GM18867 (cell line): Measurements from ENCODE around the gene SCTR.
A peak's percentile ranks its signal among the peaks of the same experiment; 100 is the strongest.

Experiments used
- ATAC-seq: cut with Tn5 transposase; IDR thresholded peaks from one replicate; pipeline ENCODE4 v1.9.1; 2021; ENCODE audit warnings: mild to moderate bottlenecking, moderate library complexity; ENCODE audit not compliant: unreplicated experiment

The SCTR gene

DNA sequence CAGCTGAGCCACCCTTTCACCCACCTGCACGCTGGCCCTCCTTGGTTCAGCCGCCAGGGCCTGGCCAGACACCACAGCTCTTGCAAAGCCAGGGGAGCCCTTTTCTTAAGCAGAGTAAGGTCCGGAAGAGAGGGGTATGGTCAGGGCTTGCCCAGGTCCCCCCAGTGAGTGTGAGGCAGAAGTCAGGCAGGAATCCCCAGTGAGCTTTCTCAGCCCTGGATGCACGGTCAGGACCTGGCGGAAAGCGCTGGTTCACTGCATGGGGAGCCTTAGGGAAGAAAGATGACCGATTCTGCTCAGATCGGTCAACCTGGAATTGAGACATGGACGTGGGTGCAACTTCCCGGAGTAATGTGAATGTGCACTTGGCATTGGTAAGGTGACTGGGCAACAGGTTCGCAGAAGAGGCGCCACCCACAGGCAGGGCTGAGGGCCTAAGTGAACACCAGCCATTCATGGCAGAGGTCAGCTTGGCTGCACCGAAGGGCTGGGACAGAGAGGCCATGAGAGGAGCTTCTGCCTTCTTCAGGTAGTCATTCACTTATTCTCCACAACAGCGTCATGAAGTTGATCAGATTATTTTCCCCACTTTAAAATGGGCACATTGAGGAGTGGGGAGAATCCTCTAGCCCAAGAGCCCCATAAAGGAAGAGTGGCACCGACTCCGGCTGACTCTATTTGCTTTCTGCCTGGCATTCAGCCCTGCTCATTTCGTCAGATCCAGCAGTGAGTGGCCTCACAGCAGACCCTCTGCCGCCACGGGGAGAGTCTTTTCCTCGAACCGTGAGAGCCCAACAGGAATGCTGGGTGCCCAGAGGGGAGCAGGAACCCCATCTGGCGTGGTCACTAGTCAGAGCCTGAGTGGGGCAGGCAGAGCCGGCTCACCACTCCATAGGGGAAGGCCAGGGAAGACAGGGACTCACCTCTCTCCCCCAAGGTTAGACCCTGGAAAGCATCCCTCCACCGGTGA, 35.8 kb downstream of the SCTR start:
- no peak for ATAC-seq

DNA sequence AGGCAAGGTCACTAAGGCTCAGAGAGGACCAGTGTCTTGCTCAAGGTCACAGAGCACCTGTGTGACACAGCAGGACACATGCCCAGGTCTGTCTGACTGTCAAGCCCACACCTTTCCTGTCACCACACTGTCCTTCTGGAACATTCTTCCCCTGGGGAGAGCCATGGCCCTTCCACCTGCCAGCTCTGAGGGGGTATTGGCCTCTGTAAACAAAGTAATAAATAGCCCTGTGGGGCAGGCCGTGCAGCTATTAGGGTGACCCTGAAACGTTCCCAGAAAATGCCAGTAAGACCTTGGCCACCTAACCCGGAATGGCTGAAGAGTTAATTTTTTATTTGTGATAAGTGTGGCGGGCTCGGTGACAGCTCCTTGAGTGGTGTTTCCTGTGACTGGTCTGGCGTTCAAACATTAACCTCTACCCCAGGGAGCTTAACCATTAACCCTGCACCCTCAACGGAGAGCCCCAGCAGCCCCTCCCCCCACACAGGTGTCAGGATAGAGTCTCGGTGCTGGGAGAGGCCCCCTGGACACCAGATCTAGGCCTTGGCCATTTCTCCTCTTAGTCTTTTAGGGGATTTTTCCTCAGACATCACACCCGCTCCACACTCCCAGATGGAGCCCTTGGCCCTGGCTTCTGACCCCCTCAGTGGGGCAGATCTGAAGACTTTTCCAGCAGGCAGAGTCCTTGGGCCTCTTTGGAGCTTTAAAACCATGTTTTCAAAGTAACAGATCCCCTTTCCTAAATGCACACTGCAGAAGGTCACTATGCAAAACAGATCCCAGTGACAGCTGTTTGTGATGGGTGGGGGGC, 36.6 kb downstream of the SCTR start:
- peak; percentile 83 for ATAC-seq

DNA sequence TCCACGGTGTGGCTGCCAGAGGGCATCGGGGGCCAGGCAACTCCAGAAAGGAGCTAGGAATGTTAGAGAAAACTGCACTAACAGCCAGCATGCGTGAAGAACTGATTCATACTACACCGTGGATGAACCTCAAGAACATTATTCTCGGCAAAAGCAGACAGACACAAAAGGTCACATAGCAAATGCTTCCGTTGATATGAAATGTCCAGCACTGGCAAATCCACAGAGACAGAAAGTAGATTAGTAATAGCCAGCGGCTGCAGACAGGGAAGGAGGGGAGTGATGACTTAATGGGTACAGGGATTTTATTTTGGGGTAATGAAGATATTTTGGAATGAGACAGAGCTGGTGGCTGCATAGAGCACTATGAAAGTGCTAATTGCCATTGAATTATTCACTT, 37.4 kb downstream of the SCTR start:
- no peak for ATAC-seq

DNA sequence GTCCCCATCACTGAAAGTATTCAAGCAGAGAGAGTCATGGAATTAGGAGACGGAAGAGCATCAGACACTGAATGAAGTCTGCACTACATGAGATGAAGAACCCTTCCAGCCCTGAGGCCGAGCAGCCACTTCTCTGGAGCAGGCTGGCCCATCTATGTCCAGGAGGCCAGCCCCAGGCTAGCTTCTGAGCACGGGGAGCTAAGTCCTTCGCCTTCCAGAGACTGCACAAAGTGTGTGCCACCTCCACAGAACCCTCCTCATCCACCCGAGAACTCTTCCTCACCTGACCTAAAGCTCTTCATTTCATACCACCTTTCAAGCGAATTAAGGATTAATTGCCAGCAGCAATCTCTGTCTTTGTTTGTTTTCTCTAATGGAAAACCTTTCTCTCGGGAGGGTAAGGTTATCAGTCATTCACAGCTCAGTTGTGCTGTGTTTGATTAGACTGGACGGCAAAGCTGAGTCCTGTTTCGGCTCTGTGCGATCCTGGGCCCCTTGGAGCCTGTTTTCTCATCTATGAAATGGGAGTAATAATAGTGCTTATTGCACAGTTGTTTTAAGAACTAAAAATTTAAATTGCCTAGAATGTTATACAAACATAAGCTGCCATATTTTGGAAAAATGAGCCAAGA, 38.0 kb downstream of the SCTR start:
- no peak for ATAC-seq

DNA sequence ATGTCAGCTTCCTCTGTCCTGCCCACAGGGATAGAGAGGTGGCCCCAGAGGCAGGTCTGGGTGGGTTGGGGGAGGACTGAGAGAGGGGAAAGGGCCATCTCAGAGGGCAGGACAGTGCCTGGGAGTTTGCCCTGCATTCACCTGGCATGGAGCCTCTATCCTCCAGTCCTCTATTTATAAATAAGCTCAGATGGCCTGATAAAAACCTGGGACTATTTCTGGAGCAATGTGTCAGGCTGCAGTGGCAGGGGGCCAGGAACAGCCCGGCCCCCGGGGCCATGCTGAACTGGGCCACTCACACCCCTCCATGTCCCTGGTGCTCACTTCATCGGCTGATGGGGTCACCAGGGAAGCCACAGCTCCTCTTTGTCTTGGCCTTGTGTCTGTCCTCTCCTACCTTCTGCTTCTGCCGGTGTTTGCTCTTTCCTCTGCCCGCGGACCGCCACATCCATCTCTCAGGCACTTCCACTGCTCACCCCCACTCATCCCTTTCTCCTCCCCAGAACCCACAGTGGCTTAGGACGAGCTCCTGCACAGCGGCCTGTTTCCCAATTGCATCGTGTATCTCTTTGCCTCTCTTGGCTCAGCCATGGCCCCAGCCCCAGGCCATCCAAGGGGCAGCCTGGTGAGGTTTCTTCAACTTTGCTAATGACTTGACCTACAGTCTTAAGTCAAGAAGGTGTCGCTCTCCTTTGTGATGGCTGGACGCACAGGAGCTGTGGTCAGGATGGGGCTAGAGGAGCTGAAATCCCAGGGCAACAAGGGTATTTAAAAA, 38.8 kb downstream of the SCTR start:
- ATAC-seq, result no peak

DNA sequence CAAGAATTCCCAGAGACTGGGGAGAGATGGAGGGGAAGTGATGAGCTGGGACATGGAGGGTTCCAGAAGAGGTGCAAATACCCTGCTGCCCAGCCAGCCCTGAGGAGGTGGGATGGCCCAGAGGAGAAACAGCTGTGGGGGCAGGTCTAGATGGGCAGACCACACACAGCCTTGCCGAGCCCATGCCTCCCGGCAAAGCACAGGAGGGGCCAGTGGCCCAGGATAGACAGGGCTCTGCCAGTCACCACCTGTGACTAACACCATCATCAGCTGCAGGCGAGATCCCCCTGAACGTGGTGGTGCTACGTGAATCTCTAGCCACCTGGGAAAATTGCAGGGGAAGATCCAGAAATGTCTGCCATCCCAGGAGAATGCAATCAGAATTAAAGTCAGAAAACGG, 39.4 kb downstream of the SCTR start:
- ATAC-seq, result no peak

DNA sequence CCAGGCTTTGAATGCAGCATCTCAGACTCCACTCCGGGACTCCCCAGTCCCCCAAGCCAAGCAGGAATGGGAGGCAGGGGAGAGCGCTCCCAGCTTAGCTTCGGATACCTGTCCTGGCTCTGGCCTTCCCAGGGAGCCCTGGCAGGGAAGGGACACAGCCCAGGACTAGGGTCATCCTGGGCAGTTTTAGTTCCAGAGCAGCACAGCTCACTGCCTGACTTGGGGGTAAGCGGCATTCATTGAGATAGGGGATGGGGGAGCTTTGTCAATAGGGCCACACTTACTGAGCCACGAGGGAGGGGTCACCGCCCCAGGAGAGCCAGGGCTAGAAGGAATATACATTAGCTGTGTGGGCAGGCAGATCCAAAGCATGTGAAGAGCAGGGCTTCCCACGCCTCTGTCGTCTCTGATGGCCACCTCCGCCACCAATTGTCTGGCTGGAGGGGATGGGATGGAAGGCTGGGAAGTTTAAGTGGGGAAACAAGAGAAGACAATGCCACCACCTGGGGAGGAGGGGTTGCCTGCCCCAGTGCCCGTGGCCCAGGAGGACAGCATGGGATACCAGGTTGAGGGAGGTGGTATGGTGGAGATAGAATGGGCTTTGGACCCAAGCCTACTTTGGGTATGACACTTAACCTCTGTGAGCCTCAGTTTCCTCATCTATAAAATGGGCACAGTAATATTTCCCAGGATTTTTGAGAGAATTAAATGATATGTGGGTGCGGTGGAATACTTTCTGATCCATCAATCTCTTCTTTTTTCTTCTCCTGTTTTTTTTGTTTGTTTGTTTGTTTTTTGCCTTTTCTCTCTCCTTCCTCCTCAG, 40.2 kb downstream of the SCTR start:
- ATAC-seq, result no peak

DNA sequence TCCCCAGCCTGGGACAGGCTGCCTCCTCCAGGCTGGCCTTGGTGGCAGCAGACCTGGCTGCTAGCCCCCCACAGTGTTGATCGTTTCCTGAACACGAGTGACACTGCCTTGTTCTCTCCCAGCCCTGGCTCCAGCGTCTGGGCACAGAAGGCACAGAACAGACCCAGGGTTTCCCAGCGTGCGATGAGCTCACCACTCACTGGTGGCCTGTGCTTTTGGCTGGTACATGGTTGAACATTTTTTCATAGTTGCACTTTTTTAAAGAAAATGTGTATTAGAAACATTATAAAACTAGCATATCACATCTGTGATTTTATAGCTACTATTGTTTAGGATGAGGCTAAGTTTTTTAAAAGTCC, 40.9 kb downstream of the SCTR start:
- no peak for ATAC-seq

DNA sequence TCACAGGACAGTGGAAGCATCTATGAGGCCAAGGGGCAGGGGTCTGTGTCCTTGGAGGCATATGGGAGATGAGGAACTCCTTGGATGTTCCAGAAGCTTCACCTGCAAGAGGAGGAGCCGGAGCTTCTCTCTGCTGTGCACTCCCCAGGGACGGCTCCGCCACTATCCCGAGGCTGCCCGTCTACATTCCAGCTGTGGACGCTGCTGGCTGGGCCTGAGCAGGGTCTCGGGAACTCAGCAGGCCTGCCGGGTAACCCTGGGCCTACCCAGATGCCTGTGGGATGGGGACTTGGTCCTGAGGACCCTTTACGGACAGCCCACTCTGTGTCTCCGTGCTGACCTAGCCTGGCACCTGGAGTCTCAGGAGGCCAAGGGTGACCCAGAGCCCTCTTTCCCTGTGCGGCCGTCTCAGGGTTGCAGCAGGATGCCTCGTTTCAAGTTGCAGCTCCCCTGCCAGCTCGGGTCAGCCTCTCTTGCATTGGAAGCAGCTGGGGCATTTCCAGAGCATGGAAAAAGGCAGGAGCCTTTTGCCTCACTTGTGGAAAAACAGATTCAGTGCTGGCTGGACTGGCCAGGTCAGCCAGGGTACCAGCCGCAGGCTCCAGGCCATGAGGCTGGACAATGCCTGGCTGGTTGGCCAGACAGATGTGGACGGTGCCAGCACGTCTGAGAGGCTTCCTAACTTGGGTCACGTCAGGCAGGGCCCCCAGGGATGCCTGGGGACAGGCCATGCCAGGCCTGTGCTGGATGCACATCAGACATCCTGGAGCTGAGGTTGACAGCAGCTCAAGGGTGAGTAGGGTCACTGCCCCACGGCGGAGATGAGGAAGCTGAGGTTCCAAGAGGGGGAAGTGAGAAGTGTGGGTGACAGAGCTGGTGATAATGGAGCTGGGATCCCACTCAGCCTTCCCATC, 41.5 kb downstream of the SCTR start:
- ATAC-seq, result no peak

DNA sequence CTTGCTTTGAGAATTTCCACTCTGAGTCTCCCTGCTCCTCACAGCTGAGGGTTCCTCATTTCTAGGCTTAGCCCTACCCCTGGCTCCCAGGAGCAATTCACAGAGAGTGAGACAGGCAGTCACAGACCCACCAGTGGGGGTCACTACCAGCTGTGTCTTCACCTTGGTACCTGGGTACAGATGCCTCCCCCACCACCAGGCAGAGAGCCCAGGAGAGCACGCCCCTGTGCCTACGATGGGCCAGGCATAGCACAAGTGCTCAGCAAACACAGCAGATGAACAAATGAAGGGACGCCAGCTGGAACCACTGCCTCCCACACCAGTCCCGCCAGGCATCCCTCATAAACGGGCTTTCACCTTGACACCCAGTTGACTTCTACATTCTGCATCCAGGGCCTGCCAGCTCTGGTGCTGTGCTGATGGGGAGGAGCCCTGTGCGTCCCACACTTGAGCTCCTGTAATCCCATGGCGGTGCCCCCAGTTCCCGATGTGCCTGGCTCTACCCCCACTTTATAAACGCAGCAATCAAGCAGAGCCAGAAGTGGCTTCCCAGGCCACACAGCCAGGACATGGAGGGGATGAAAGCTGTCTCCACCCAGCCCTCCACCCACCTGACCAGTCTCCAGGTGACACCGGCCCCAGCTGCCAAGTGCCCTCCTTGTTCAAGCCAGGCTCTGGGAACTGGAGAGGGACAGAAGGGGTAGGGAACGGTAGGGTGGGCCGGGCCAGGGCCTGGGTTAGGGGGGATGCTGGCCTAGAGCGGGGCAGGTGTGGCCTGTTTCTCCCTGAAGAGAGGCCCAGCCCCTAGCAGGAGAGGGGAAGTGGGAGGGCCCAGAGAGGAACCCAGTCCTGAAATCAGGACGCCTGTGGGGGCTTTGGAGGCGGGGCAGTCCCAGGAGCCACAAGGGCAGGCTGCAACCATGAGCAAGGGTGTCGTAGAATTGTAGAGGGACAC, 42.5 kb downstream of the SCTR start:
- ATAC-seq, result no peak

DNA sequence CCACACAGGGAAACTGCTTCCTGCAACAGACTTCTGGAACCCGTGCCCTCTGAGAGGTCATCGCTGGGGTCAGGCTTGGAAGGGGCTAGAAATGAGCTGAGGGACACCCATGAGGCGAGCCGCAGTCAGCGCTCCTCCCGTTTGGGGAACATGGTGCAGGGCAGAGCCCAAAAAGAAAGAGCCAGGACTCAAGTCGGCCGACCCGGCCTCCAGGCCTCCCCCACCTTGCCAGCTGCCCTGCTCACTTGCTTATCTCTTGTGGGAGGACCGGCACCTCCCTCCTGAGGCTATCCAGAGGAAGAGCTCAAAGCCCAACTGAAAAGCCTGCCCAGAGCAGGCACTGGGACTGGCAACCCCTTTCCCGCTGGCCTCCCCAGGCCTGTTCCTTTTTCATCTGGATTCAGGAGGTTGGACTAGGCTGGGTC, 43.6 kb downstream of the SCTR start:
- no peak for ATAC-seq

DNA sequence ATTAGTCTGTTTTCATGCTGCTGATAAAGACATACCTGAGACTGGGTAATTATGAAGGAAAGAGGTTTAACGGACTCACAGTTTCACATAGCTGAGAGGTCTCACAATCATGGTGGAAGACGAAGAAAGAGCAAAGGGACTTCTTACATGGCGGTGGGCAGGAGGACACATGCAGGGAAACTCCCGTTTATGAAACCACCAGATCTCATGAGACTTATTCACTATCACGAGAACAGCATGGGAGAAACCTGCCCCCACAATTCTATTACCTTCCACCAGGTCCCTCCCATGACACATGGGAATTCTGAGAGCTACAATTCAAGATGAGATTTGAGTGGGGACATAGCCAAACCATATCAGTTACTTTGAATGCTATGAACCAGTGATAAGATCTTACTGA, 44.1 kb downstream of the SCTR start:
- ATAC-seq, result no peak

DNA sequence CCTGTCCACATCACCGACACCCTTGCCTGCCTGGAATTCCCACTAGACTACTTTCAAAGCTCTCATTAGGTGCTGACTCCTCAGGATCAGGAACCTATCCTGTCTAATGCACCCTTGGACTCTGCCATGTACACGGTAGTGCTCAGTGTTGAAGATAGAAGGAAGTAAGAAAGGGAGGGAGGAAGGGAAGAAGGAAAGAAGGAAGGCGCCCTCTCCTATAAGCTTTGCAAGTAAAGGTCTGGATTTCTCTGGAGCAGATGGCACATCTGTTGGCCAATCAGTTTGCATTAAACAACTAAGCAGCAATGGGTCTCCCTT, 45.3 kb downstream of the SCTR start:
- no peak for ATAC-seq

DNA sequence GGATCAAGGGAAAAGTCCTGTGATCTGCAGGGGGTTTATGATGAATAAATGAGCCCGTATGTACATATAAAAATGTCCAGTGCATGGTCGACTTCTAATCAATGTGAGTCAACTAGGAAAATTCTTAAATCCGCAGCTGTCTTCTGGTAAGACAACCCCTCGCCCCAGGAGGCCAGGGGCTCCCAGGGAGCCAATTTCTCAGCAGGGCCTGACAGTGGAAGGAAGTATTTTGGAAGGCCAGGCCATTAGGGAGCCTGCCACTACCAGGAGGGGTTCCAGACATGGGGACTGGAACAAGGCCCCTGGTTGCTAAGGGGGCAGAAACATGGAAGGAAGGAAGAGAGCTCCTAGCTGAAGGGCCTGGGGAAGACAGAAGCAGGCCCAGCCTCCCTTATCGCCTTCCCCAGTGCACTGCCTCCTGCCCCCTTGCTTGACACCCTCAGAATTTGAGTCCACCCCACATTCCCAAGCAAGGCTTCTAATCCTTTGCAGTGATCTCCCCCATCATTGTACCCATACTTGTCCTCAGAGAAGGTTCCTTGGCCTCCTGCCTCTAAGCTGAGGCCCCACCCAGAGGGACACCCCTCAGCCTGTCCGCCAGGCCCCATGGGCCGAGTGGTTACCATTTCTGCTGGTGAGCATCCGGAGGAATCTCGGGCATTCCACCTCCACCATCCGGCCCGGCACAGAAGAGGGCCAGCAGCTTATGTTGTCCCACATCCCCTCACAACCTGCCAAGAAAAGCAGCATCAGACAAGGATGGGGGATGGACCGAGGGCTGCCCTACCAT, 45.9 kb downstream of the SCTR start:
- ATAC-seq, result no peak

DNA sequence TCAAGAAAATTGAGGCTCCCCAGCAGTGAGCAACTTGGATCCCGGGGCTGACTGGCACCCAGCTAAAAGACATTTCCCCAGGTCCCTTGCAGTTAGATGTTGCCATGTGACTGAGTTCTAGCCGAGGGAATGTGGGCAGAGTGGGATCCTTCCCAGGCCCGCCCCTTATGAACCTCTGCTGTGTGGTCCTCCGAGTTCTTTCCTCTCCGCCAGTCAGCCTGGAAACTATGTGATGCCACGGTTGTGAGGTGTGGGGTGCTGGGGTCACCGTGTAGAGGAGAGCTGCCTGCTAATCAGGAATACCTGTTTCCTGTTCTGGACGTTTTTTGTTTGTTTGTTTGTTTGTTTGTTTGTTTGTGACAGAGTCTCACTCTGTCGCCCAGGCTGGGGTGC, 47.2 kb downstream of the SCTR start:
- ATAC-seq, result no peak

DNA sequence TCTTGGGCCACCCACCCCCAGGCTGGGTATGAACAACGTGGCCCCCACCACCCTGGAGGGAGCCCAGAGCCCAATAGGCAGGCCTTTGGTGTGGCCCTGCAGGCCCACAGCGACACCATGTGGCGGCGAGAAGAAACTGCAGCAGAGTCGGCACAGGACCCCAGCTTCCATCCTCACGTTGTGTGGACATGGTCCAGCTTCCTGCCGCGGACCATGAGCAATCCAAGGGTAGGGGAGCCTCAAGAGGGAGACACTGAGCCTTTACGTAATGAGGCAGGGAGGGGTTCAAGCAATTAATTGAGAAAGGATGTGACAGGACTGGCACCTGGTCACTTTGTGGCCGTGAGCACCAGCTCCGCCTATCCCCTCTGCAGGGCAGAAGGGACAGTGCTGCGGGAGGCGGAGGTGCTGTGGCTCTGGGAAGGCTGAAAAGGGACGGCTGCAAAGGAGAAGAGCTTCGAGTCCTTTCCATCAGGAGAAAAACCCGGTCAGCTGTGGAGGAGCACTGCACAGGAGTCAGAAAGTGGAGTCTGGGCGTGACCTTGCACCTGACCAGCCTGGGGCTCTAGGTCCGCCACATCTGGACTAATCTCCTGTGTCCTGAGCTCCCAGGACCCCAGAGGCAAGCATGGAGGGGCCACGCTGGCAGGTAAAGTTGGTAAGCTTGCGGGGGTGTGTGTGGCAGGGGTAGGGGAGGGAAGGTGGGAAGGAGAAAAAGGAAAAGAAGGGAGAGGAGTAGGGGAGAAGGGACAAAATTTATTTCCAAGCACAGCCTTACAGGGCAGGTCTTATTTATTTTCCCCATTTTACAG, 47.8 kb downstream of the SCTR start:
- ATAC-seq, result peak; percentile 80
